BLaER1 (cell line): Measurements from ENCODE around the gene CC2D2B.

Experiments
- H3K27ac ChIP-seq: shearing (Covaris generic); formaldehyde crosslinking; 2 replicates; pipeline ENCODE4 v1.8.1; 2022
- H3K27me3 ChIP-seq: shearing (Covaris generic); formaldehyde crosslinking; 2 replicates; pipeline ENCODE4 v1.8.1; 2022
- H3K36me3 ChIP-seq: shearing (Covaris generic); formaldehyde crosslinking; 2 replicates; pipeline ENCODE4 v1.8.1; 2022
- H3K4me1 ChIP-seq: shearing (Covaris generic); formaldehyde crosslinking; 2 replicates; pipeline ENCODE4 v1.8.1; 2022
- H3K4me2 ChIP-seq: shearing (Covaris generic); formaldehyde crosslinking; 2 replicates; pipeline ENCODE4 v1.8.1; 2022
- H3K4me3 ChIP-seq: shearing (Covaris generic); formaldehyde crosslinking; 2 replicates; pipeline ENCODE4 v1.8.1; 2022
- H3K9ac ChIP-seq: shearing (Covaris generic); formaldehyde crosslinking; 2 replicates; pipeline ENCODE4 v1.8.1; 2022
- H3K9me3 ChIP-seq: shearing (Covaris generic); formaldehyde crosslinking; 2 replicates; pipeline ENCODE4 v1.8.1; 2022
- H4K20me1 ChIP-seq: shearing (Covaris generic); formaldehyde crosslinking; 2 replicates; pipeline ENCODE4 v1.8.1; 2022
- Cebpa-rat ChIP-seq: shearing (Covaris generic); IDR thresholded peaks from 2 replicates; pipeline ENCODE4 v1.8.1; 2022

The CC2D2B gene

GRCh38 chr10:95907456-95908253 lies at the start of gene CC2D2B:
CC2D2B (plus strand) TSS chr10:95907975; CDS start chr10:95911324, 3,349 bp downstream.
- H3K27ac ChIP-seq = peak within 1 kb of the TSS; percentile 76
- H3K9me3 ChIP-seq = 0 out of 2 replicates have a peak, but pooled peaks cover 5% of the 10 kb centered on the region
- H3K4me3 ChIP-seq = peak within 1 kb of the TSS; percentile 81
- no peaks in the 10 kb centered on the region for H4K20me1 ChIP-seq
- H3K27me3 ChIP-seq = peaks cover 16% of the 10 kb centered on the region
- peak within 1 kb of the TSS; percentile 82 for H3K9ac ChIP-seq
- peak within 1 kb of the TSS; percentile 84 for H3K4me2 ChIP-seq
- TF ChIP-seq Cebpa-rat = no peak
- H3K4me1 ChIP-seq = peaks cover 27% of the 10 kb centered on the region
- H3K36me3 ChIP-seq = peaks cover 32% of the 10 kb centered on the region

GRCh38 chr10:95860166-95860940 lies 47.4 kb upstream of the CC2D2B start:
- Histone ChIP-seq H3K4me2 (no peak overlapping the region), H3K4me1 (peaks cover 6% of the 10 kb centered on the region), H3K9me3 (no peaks in the 10 kb centered on the region), H4K20me1 (no peaks in the 10 kb centered on the region), H3K36me3 (no peaks in the 10 kb centered on the region), H3K4me3 (no peak overlapping the region), H3K9ac (no peak overlapping the region), H3K27me3 (no peaks in the 10 kb centered on the region), H3K27ac (no peak overlapping the region)
- TF ChIP-seq Cebpa-rat = no peak

GRCh38 chr10:95861386-95861785 lies 46.4 kb upstream of the CC2D2B start:
- Histone ChIP-seq H3K9me3 (no peaks in the 10 kb centered on the region), H3K4me2 (no peak overlapping the region), H3K4me1 (peaks cover 11% of the 10 kb centered on the region), H3K27me3 (no peaks in the 10 kb centered on the region), H4K20me1 (no peaks in the 10 kb centered on the region), H3K27ac (no peak overlapping the region), H3K36me3 (no peaks in the 10 kb centered on the region), H3K4me3 (no peak overlapping the region), H3K9ac (no peak overlapping the region)
- TF ChIP-seq Cebpa-rat = no peak

- Histone ChIP-seq H3K36me3 (no peaks in the 10 kb centered on the region), H3K4me1 (peaks cover 11% of the 10 kb centered on the region), H3K9me3 (no peaks in the 10 kb centered on the region), H3K4me2 (peak overlapping the region; percentile 37), H3K27ac (no peak overlapping the region), H3K27me3 (no peaks in the 10 kb centered on the region), H3K9ac (no peak overlapping the region), H4K20me1 (no peaks in the 10 kb centered on the region), H3K4me3 (no peak overlapping the region)
- no peak for TF ChIP-seq Cebpa-rat
These were observed 42.6 kb upstream of the CC2D2B start for GRCh38 chr10:95864906-95865813.

GRCh38 chr10:95865814-95866466 lies 41.8 kb upstream of the CC2D2B start:
- H3K36me3 ChIP-seq = no peaks in the 10 kb centered on the region

GRCh38 chr10:95866467-95866842 lies 41.3 kb upstream of the CC2D2B start:
- H4K20me1 ChIP-seq = no peaks in the 10 kb centered on the region
- H3K36me3 ChIP-seq = 0 out of 2 replicates have a peak, but pooled peaks cover 3% of the 10 kb centered on the region
- H3K27me3 ChIP-seq = no peaks in the 10 kb centered on the region
- H3K4me3 ChIP-seq = no peak overlapping the region
- H3K9ac ChIP-seq = no peak overlapping the region
- no peak overlapping the region for H3K4me2 ChIP-seq
- no peaks in the 10 kb centered on the region for H3K9me3 ChIP-seq
- no peak overlapping the region for H3K27ac ChIP-seq
- TF ChIP-seq Cebpa-rat = no peak
- H3K4me1 ChIP-seq = peaks cover 11% of the 10 kb centered on the region

More at GRCh38 chr10:95865814-95866466, 41.8 kb upstream of the CC2D2B start:
- H3K9me3 ChIP-seq = no peaks in the 10 kb centered on the region
- TF ChIP-seq Cebpa-rat = no peak
- peaks cover 11% of the 10 kb centered on the region for H3K4me1 ChIP-seq
- H3K27me3 ChIP-seq = no peaks in the 10 kb centered on the region
- no peak overlapping the region for H3K4me3 ChIP-seq
- no peak overlapping the region for H3K9ac ChIP-seq
- H4K20me1 ChIP-seq = no peaks in the 10 kb centered on the region
- H3K27ac ChIP-seq = no peak overlapping the region
- H3K4me2 ChIP-seq = no peak overlapping the region

GRCh38 chr10:95867866-95868265 lies 39.9 kb upstream of the CC2D2B start:
- TF ChIP-seq Cebpa-rat = no peak
- Histone ChIP-seq H3K4me1 (peaks cover 11% of the 10 kb centered on the region), H4K20me1 (no peaks in the 10 kb centered on the region), H3K27me3 (no peaks in the 10 kb centered on the region), H3K36me3 (peaks cover 15% of the 10 kb centered on the region; the same call in 1 of the 2 replicates), H3K4me2 (no peak overlapping the region), H3K9me3 (no peaks in the 10 kb centered on the region), H3K27ac (no peak overlapping the region), H3K9ac (no peak overlapping the region), H3K4me3 (no peak overlapping the region)

GRCh38 chr10:95872158-95872711 lies 35.5 kb upstream of the CC2D2B start:
- H3K9ac ChIP-seq = no peak overlapping the region
- H4K20me1 ChIP-seq = no peaks in the 10 kb centered on the region
- no peak overlapping the region for H3K4me3 ChIP-seq
- no peaks in the 10 kb centered on the region for H3K27me3 ChIP-seq
- H3K27ac ChIP-seq = no peak overlapping the region
- peaks cover 54% of the 10 kb centered on the region for H3K36me3 ChIP-seq
- no peaks in the 10 kb centered on the region for H3K4me1 ChIP-seq
- peaks cover 30% of the 10 kb centered on the region for H3K9me3 ChIP-seq
- no peak for TF ChIP-seq Cebpa-rat
- H3K4me2 ChIP-seq = no peak overlapping the region

- TF ChIP-seq Cebpa-rat = no peak
- Histone ChIP-seq H3K9me3 (peaks cover 30% of the 10 kb centered on the region), H3K27ac (no peak overlapping the region), H3K27me3 (no peaks in the 10 kb centered on the region), H3K4me1 (no peaks in the 10 kb centered on the region), H3K36me3 (peaks cover 54% of the 10 kb centered on the region), H3K4me2 (no peak overlapping the region), H3K4me3 (no peak overlapping the region), H4K20me1 (no peaks in the 10 kb centered on the region), H3K9ac (no peak overlapping the region)
These were observed 34.6 kb upstream of the CC2D2B start for GRCh38 chr10:95873139-95873538.
